H54 (cell line): ENCODE measurements around the gene FLYWCH2.
A peak's percentile ranks its signal among the peaks of the same experiment; 100 is the strongest.
"Not testable (repeated sequence)": the region's sequence is repeated elsewhere in the genome, so short reads cannot be mapped to it uniquely, and the experiment has no call there.

Experiments used
- DNase-seq: peaks from one replicate; pipeline ENCODE4 v3.0.0; 2011; ENCODE audit warnings: low spot score, mixed read lengths; ENCODE audit not compliant: insufficient read length
- FAIRE-seq: peaks from 3 replicates; lab custom pipeline; 2011; peaks lifted over from hg19 to GRCh38; lab: Jason Lieb, UNC
- POLR2A ChIP-seq: IDR thresholded peaks from 2 replicates; pipeline ENCODE4 v1.6.1; 2011; ENCODE audit warnings: low read depth, mild to moderate bottlenecking, low read length

The FLYWCH2 gene

DNA sequence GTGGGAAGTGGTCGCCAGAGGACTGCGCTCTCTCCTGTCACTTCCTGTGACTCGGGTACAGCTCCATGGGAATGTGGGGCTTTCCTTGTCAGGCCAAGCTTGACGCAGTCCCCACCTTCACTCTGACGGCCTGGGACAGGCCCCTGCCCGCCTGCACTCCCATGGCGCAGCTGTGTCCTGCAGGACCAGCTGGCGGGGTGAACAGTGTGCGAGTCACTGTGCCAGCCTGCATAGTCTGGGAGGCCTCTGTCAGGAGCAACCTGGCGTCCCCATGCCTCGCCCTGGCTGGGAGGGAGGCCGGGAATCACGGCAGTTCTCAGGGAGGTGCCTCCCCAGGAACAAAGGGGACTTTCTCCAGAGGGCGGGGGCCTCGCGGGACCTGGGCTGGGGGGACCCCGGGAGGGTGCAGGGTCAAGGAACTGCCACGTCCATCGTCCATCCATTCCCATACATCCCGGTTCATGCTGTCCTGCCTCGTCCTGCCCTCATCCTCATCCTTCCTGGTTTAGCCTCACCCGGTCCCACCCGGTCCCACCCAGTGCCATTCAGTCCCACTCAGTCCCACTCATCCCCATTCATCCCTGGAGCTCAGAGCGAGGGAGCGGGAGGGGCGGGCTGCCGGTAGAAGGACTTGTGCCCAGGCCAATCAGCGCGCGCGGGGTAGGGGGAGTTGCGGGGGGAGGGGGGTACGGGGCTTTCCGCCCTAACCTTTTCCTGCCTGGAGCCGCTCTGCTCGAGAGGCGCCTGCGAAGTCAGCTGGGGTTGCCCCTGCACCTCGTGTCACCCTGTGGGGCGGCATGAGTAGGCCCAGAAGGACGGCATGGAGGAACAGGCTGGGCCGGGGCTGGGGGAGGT lies 42.1 kb downstream of the FLYWCH2 start:
- DNase-seq (peak; percentile 45), FAIRE-seq (no peak)
- TF ChIP-seq POLR2A: no peak

DNA sequence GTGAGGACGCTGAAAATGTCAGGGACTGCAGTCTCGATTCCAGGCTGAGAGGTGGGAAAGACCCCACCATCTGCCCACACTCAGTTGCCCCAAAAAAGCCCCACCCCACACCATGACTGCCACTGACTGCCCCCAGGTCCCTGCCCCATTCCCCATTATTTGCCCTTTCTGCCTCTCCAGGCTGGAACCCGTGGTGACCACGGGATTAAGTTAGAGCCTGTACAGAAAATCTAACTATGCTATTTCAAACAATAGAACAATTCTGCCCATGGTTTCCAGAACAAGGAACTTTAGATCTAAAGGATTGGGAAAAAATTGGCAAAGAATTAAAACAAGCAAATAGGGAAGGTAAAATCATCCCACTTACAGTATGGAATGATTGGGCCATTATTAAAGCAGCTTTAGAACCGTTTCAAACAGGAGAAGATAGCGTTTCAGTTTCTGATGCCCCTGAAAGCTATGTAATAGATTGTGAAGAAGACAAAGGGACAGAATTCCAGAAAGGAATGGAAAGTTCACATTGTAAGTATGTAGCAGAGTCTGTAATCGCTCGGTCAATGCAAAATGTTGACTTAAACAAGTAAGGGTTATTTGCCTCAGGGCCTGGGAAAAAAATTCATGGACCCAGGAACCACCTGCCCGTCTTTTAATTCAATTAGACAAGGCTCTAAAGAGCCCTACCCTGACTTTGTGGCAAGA lies 43.1 kb downstream of the FLYWCH2 start:
- no peak for FAIRE-seq
- no peak for DNase-seq
- no peak for TF ChIP-seq POLR2A

GRCh38 chr16:2926650-2926999 lies 43.6 kb downstream of the FLYWCH2 start:
- TF ChIP-seq POLR2A: no peak
- DNase-seq: no peak
- FAIRE-seq: no peak

GRCh38 chr16:2927010-2927646 lies 44.1 kb downstream of the FLYWCH2 start:
- FAIRE-seq: peak; percentile 87
- peak; percentile 64 for DNase-seq
- TF ChIP-seq POLR2A: no peak

- DNase-seq, FAIRE-seq: not testable (repeated sequence)
These were observed 45.1 kb downstream of the FLYWCH2 start for GRCh38 chr16:2928151-2928550.

GRCh38 chr16:2928796-2929195 lies 45.8 kb downstream of the FLYWCH2 start:
- DNase-seq (no peak), FAIRE-seq (no peak)
- TF ChIP-seq POLR2A: no peak

GRCh38 chr16:2929693-2930092 lies 46.7 kb downstream of the FLYWCH2 start:
- no peak for TF ChIP-seq POLR2A
- no peak for FAIRE-seq
- no peak for DNase-seq

DNA sequence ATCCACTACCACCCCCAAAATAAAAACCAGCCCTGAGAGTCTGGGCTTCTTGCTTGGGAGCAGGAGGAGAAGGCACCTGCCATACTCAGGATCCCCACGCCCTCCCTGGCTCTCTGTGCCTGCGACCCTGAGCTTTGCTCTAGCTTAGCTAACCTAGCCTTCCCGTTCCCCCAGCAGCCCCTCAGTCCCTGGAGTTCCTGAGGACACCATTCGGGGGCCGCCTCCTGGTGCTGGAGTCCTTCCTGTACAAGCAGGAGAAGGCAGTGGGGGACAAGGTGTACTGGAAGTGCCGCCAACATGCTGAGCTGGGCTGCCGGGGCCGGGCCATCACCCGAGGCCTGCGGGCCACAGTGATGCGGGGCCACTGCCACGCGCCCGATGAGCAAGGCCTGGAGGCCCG lies 47.2 kb downstream of the FLYWCH2 start:
- FAIRE-seq (no peak), DNase-seq (no peak)
- TF ChIP-seq POLR2A: no peak

DNA sequence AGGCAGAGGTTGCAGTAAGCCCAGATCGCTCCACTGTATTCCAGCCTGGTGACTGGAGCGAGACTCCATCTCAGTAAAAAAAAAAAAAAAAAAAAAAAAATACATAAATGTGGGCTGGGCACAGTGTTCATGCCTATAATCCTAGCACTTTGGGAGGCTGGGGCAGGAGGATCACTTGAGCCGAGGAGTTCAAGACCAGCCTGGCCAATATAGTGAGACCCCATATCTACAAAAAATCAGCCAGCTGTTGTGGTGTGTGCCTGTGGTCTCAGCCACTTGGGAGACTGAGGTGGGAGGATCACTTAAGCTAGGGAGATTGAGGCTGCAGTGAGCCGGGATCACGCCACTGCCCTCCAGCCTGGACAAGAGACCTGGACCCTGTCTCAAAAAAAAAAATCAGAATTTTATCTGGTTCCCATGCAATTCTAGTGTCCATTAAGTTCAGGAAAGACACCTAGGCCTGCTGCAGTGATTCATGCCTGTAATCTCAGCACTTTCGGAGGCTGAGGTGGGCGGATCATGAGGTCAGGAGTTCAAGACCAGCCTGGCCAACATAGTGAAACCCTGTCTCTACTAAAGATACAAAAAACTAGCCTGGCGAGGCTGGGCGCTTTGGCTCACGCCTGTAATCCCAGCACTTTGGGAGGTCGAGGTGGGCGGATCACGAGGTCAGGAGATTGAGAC lies 48.4 kb downstream of the FLYWCH2 start:
- DNase-seq, FAIRE-seq: not testable (repeated sequence)

GRCh38 chr16:2933136-2933535 lies 50.1 kb downstream of the FLYWCH2 start:
- DNase-seq (no peak), FAIRE-seq (no peak)
- no peak for TF ChIP-seq POLR2A

DNA sequence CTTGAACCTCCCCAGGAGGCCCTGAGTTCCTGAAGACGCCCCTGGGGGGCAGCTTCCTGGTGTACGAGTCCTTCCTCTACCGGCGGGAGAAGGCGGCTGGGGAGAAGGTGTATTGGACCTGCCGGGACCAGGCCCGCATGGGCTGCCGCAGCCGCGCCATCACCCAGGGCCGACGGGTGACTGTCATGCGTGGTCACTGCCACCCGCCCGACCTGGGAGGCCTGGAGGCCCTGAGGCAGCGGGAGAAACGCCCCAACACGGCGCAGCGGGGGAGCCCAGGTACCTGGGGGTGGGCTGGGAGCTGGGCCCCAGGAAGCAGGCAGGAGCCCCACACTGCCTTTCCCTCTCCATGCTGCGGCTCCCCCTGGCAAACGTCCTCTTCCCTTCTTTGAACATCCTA lies 50.7 kb downstream of the FLYWCH2 start:
- TF ChIP-seq POLR2A: no peak
- FAIRE-seq: no peak
- DNase-seq: no peak

GRCh38 chr16:2934450-2934849 lies 51.4 kb downstream of the FLYWCH2 start:
- FAIRE-seq (no peak), DNase-seq (no peak)
- no peak for TF ChIP-seq POLR2A

DNA sequence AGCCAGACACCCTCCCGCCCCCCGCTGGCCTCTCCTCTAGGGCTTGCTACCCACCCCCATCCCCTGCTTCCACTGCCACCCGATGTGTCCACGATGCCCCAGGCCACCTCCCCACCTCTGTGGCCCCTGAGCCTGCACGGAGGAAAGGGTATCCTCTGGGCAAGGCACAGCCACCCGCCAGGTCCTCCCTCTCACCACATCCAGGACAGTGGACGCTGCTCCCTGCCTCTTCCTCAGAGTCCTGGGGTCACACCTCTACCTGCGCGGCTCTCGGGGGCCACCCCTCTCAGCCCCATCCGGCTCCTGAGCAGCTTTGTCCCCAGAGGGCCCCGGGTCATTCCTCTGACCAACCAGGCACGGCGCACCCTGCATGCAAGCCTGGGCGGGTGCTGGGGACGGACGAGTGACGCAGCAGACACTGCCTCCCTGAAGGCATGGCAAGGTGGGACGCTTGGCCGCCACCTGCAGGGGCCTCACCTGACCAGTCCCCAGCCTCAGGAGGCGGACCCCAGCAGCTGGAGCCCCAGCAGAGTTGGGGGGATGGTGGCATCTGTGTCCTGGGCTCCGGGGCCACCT lies 53.5 kb downstream of the FLYWCH2 start:
- FAIRE-seq (no peak), DNase-seq (no peak)
- TF ChIP-seq POLR2A: no peak

DNA sequence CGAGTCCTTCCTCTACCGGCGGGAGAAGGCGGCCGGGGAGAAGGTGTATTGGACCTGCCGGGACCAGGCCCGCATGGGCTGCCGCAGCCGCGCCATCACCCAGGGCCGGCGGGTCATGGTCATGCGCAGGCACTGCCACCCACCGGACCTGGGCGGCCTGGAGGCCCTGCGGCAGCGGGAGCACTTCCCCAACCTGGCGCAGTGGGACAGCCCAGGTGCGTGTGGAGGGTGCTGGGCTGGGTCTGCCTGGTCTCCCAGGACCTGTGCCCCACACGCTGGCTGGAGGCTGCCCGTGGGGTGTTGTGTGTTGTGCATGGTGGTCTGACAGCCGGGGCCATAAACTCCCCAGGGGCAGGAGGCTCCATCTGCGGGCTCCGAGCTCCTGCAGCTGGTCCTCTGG lies 54.2 kb downstream of the FLYWCH2 start:
- no peak for DNase-seq
- TF ChIP-seq POLR2A: no peak

More for the DNA sequence above, 54.2 kb downstream of the FLYWCH2 start:
- no peak for FAIRE-seq
